Measurements from ENCODE around the gene MAPRE3. TPM values are rescaled to one million over a fixed set of nuclear protein-coding genes. Genes with fewer than 3 reads are reported as not detected.
A peak's percentile ranks its signal among the peaks of the same experiment; 100 is the strongest.

Gene MAPRE3
- total RNA-seq, 1 donor from 2014 or later = 27.0 TPM

DNA sequence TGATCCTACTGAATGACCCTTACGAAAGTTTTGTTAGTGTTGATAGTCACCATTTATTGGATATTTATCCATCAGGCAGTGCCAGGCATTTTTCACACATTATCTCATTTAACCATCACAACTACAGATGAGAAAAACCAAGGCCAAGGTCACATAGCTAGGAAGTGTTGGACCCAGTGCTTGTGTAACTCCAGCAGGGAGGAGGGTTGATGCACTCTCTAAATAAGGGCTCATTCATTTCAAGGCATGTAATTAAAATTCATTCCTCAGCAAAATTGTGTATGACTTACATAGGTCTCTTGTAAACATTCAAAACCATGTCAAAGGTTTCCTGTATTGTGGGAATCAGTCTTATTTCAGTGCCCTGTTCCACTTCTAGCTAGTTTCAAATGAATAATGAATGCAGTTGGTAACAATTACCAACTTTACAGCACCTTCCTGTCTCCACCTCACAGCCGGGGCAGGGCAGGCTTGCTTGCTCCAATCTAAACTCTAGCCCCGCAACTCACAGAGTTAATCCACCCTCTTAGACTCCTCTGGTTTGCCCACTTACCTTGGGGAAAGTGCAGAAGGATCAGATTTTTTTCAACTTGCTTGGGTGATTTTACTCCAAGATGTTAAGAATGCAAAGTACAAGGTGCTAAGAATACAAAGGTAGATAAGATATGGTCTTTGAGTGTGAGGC is 5.8 kb upstream of the MAPRE3 start:
- Histone ChIP-seq H2AFZ (ENCODE audit: low read depth, low read length) (no peak overlapping the region), H3K4me3 (ENCODE audit: insufficient read depth, low read depth, low read length) (no peak overlapping the region), H3K4me2 (ENCODE audit: low read length) (no peak overlapping the region), H3K36me3 (ENCODE audit: insufficient read depth, low read length) (no peaks in the 10 kb centered on the region), H3K4me1 (ENCODE audit: insufficient read depth, low read length) (peaks cover 15% of the 10 kb centered on the region), H4K20me1 (ENCODE audit: insufficient read depth, low read length) (no peaks in the 10 kb centered on the region), H3K9ac (ENCODE audit: low read length) (no peak overlapping the region), H3K79me2 (ENCODE audit: insufficient read depth, low read length) (no peaks in the 10 kb centered on the region), H3K9me3 (ENCODE audit: insufficient read depth, low read depth, low read length) (no peaks in the 10 kb centered on the region), H3K27me3 (ENCODE audit: insufficient read depth, low read length) (peaks cover 29% of the 10 kb centered on the region), H3K27ac (ENCODE audit: low read depth, low read length) (no peak overlapping the region)
- Mint-ChIP-seq H3K4me1 (ENCODE audit: low read depth, unreplicated experiment) (peaks cover 5% of the 10 kb centered on the region), H3K27me3 (ENCODE audit: low read depth, unreplicated experiment) (peaks cover 39% of the 10 kb centered on the region), H3K36me3 (ENCODE audit: low read depth, unreplicated experiment) (no peaks in the 10 kb centered on the region), H3K9me3 (ENCODE audit: unreplicated experiment) (no peaks in the 10 kb centered on the region), H3K27ac (ENCODE audit: unreplicated experiment) (no peak overlapping the region), H3K4me3 (ENCODE audit: unreplicated experiment) (no peak overlapping the region)
- FAIRE-seq = no peak
- DNase-seq (ENCODE audit: low read depth) = no peak
- TF ChIP-seq, protein P1, sequence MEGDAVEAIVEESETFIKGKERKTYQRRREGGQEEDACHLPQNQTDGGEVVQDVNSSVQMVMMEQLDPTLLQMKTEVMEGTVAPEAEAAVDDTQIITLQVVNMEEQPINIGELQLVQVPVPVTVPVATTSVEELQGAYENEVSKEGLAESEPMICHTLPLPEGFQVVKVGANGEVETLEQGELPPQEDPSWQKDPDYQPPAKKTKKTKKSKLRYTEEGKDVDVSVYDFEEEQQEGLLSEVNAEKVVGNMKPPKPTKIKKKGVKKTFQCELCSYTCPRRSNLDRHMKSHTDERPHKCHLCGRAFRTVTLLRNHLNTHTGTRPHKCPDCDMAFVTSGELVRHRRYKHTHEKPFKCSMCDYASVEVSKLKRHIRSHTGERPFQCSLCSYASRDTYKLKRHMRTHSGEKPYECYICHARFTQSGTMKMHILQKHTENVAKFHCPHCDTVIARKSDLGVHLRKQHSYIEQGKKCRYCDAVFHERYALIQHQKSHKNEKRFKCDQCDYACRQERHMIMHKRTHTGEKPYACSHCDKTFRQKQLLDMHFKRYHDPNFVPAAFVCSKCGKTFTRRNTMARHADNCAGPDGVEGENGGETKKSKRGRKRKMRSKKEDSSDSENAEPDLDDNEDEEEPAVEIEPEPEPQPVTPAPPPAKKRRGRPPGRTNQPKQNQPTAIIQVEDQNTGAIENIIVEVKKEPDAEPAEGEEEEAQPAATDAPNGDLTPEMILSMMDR (IDR thresholded peaks at IDR 0.05; ENCODE audit: insufficient read depth, low read depth, low read length) = no peak
- no peak for TF ChIP-seq EZH2 (IDR thresholded peaks at IDR 0.05; ENCODE audit: insufficient read depth, low read length)

DNA sequence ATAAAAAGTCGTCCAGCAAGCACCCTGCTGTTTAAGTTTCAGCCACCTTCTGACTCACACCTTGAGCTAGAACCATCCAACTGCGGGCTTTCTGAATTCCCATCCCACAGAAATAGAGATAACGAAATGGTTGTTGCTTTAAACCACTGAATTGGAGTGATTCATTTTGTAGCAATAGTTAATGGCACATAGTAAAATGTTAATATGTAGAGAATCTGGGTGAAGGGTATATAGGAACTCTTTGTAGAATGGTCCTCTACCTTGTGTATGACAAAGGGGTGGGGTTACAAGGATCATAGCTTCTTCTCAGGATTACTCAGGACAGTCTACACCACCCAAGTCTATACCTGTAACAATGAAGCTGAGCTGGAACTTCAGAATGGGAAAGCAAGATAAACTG is 2.4 kb upstream of the MAPRE3 start:
- Mint-ChIP-seq H3K36me3 (ENCODE audit: low read depth, unreplicated experiment) (no peaks in the 10 kb centered on the region), H3K27ac (ENCODE audit: unreplicated experiment) (no peak overlapping the region), H3K27me3 (ENCODE audit: low read depth, unreplicated experiment) (peaks cover 25% of the 10 kb centered on the region), H3K4me1 (ENCODE audit: low read depth, unreplicated experiment) (peaks cover 15% of the 10 kb centered on the region), H3K4me3 (ENCODE audit: unreplicated experiment) (no peak overlapping the region), H3K9me3 (ENCODE audit: unreplicated experiment) (peaks cover 2% of the 10 kb centered on the region)
- Histone ChIP-seq H3K4me2 (ENCODE audit: low read length) (peak overlapping the region; percentile 21), H3K4me3 (ENCODE audit: insufficient read depth, low read depth, low read length) (no peak overlapping the region), H3K4me1 (ENCODE audit: insufficient read depth, low read length) (peaks cover 24% of the 10 kb centered on the region), H4K20me1 (ENCODE audit: insufficient read depth, low read length) (peaks cover 16% of the 10 kb centered on the region), H3K36me3 (ENCODE audit: insufficient read depth, low read length) (no peaks in the 10 kb centered on the region), H3K79me2 (ENCODE audit: insufficient read depth, low read length) (no peaks in the 10 kb centered on the region), H3K9me3 (ENCODE audit: insufficient read depth, low read depth, low read length) (no peaks in the 10 kb centered on the region), H3K27me3 (ENCODE audit: insufficient read depth, low read length) (peaks cover 12% of the 10 kb centered on the region), H3K27ac (ENCODE audit: low read depth, low read length) (peak overlapping the region; percentile 21), H2AFZ (ENCODE audit: low read depth, low read length) (no peak overlapping the region), H3K9ac (ENCODE audit: low read length) (peak overlapping the region; percentile 53)
- DNase-seq (ENCODE audit: low read depth) = peak; percentile 80
- FAIRE-seq = no peak
- no peak for TF ChIP-seq EZH2 (IDR thresholded peaks at IDR 0.05; ENCODE audit: insufficient read depth, low read length)
- TF ChIP-seq, protein P1 (IDR thresholded peaks at IDR 0.05; ENCODE audit: insufficient read depth, low read depth, low read length) = no peak
